Spleen (tissue), 11 donors: ENCODE measurements around the gene ERBIN. TPM values are rescaled to one million over a fixed set of nuclear protein-coding genes. Genes with fewer than 3 reads are reported as not detected.

Experiments
- DNase-seq: peaks from one replicate; pipeline ENCODE4 v3.0.0-alpha.2; 2020
- H3K27ac ChIP-seq, 8 donors: fragments of 200-600 bp; sonication (generic) in 7 of 8; 1 replicate in 4 of 8; 2 replicates in 4 of 8; pipeline versions ENCODE4 v1.5.0 to v1.8.0; 2016 to 2021; ENCODE audit warnings: inconsistent platforms in 4 of 8, mild to moderate bottlenecking in 4 of 8, moderate library complexity in 1 of 8
- H3K27me3 ChIP-seq, 7 donors: fragments of 200-600 bp; sonication (generic) in 6 of 7; replicated peaks in 1 of 7; 1 replicate in 4 of 7; 2 replicates in 3 of 7; pipeline versions ENCODE4 v1.5.0 to v1.8.0; 2016 to 2021; ENCODE audit warnings: inconsistent platforms in 3 of 7, mild to moderate bottlenecking in 1 of 7
- H3K36me3 ChIP-seq, 6 donors: fragments of 200-600 bp; sonication (generic) in 5 of 6; 1 replicate in 4 of 6; 2 replicates in 2 of 6; pipeline versions ENCODE4 v1.5.0 to v1.8.0; 2016 to 2021; ENCODE audit warnings: inconsistent platforms in 2 of 6
- H3K4me1 ChIP-seq, 6 donors: fragments of 200-600 bp; sonication (generic) in 5 of 6; 1 replicate in 3 of 6; 2 replicates in 3 of 6; pipeline versions ENCODE4 v1.5.0 to v1.8.0; 2016 to 2021; ENCODE audit warnings: inconsistent platforms in 3 of 6
- H3K4me3 ChIP-seq, 8 donors: fragments of 200-600 bp; sonication (generic) in 7 of 8; 1 replicate in 4 of 8; 2 replicates in 4 of 8; pipeline versions ENCODE4 v1.5.0 to v1.8.0; 2016 to 2021; ENCODE audit warnings: inconsistent platforms in 4 of 8, mild to moderate bottlenecking in 4 of 8, moderate library complexity in 2 of 8
- H3K9me3 ChIP-seq, 8 donors: fragments of 200-600 bp; sonication (generic) in 7 of 8; 1 replicate in 4 of 8; 2 replicates in 4 of 8; pipeline versions ENCODE4 v1.5.0 to v1.8.0; 2016 to 2021; ENCODE audit warnings: inconsistent platforms in 4 of 8
- POLR2A ChIP-seq, 3 donors: fragments of 450-650 bp; IDR thresholded peaks; one replicate each; pipeline ENCODE4 v1.5.1; 2017; ENCODE audit warnings: antibody characterized with exemption in 3 of 3, mild to moderate bottlenecking in 1 of 3
- POLR2AphosphoS5 ChIP-seq, 3 donors: sonication (generic); formaldehyde crosslinking; IDR thresholded peaks; one replicate each; pipeline ENCODE4 v1.5.1; 2017; ENCODE audit warnings: antibody characterized with exemption in 3 of 3
- WGBS, 5 donors: extraction: QIAGEN DNeasy Blood & Tissue Kit in 3 of 5; methylation state at CpG; one replicate each; pipeline versions ENCODE4 v1.1.5 to v1.1.7; 2013 to 2018; 5-methylcytosine and 5-hydroxymethylcytosine counted together
- intact Hi-C: fragments of 100-400 bp; cut with DNase I; formaldehyde crosslinking; loops from one replicate; pipeline ENCODE4 v1.15.0; 2023; ENCODE audit warnings: low total_unique reads
- polyA plus RNA-seq, 3 donors: library from polyadenylated mRNA; stranded (reverse); fragments of 200-250 nt; gene quantifications; one replicate each; pipeline ENCODE4 v1.2.1, GENCODE V29; 2013
- total RNA-seq, 7 donors: library from RNA; depleted of rRNA in 3 of 7; stranded (reverse); fragments of >200 nt in 3 of 7; fragmentation: NEBNext Ultra II Directional in 4 of 7; extraction: Animal tissue kit (Norgen Biotek cat#: 25700) in 4 of 7; gene quantifications; one replicate each; pipeline versions ENCODE4 v1.1.0 to v1.2.1, GENCODE V29; 2016 to 2021
- TF ChIP-seq, protein P1 (sequence below), 11 experiments: fragments of 200-600 bp in 7 of 11; fragments of 450-650 bp in 4 of 11; sonication (generic) in 4 of 11; IDR thresholded peaks in 8 of 11; conservative IDR thresholded peaks in 3 of 11; 1 replicate in 7 of 11; 2 replicates in 4 of 11; pipeline versions ENCODE4 v1.4.0 to v1.8.0; 2016 to 2021; ENCODE audit warnings: antibody characterized with exemption in 11 of 11, inconsistent platforms in 4 of 11, mild to moderate bottlenecking in 1 of 11
- donor health status: healthy with polysubstance abuse.
- donor health status: DM: no; HTN: no; CAD: no; lungs with moderate emphysema.
- donor health status: DM: no; HTN: no; CAD: no.
- donor health status: Bipolar disorder and iron deficiency.
- donor health status: healthy.
- donor health status: DM: no; HTN: no; CAD: no.
- donor health status: DM: yes; HTN: yes; CAD: no.

ERBIN gene
- total and polyA plus RNA-seq, 10 donors = 19.6 to 112 (median 93.1) TPM

DNA sequence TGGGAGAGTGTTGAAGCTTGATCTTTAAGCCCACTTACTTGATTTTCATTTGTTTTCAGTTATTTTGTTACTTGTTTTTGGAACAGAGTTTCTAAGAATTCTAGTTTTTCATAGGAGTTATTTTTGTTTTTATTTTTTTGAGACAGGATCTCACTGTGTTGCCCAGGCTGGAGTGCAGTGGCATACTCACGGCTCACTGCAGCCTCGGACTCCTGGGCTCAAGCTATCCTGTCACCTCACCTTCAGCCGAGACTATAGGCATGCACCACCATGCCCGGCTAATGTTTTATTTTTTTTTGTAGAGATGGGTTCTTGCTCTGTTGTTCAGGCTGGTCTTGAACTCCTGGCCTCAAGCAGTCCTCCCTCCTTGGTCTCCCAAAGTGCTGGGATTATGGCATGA lies 6.3 kb downstream of the ERBIN start:
- intact Hi-C loops = no loop called here
- no peak for DNase-seq

DNA sequence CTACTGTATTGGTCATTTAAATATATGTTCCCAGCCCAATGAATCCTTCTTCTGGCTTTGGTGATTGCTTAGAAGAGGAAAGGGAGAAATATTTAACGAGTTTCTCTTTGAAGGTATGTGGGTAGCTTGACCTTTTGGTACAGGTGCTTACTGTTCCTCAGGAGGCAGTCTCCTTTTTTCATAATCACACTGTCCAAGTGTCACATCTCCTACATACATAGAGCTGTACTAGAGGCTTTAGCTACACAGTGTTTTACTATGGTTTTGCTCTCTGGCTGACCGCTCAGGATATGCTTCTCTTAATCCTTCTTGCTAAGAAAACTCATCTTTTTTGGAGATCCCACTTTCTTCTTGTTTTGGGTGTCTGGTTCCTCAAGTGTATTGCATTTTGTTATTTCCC lies 6.9 kb downstream of the ERBIN start:
- intact Hi-C loops = no loop called here
- no peaks in the 10 kb centered on the region for H3K9me3 ChIP-seq
- peaks cover 0 to 17% (median 3%) of the 10 kb centered on the region in 6 donors for H3K36me3 ChIP-seq
- 71 to 94% (median 77%) methylated on average over 2 of the region's 2 CpGs for WGBS, 5 donors
- peaks cover 34 to 99% (median 85%) of the 10 kb centered on the region in 6 donors for H3K4me1 ChIP-seq
- TF ChIP-seq, protein P1, sequence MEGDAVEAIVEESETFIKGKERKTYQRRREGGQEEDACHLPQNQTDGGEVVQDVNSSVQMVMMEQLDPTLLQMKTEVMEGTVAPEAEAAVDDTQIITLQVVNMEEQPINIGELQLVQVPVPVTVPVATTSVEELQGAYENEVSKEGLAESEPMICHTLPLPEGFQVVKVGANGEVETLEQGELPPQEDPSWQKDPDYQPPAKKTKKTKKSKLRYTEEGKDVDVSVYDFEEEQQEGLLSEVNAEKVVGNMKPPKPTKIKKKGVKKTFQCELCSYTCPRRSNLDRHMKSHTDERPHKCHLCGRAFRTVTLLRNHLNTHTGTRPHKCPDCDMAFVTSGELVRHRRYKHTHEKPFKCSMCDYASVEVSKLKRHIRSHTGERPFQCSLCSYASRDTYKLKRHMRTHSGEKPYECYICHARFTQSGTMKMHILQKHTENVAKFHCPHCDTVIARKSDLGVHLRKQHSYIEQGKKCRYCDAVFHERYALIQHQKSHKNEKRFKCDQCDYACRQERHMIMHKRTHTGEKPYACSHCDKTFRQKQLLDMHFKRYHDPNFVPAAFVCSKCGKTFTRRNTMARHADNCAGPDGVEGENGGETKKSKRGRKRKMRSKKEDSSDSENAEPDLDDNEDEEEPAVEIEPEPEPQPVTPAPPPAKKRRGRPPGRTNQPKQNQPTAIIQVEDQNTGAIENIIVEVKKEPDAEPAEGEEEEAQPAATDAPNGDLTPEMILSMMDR (IDR thresholded peaks at IDR 0.05 in 8 of 11, conservative IDR thresholded peaks at IDR 0.05 in 3 of 11) = no peak
- TF ChIP-seq POLR2AphosphoS5 (IDR thresholded peaks at IDR 0.05) (no peak), POLR2A (IDR thresholded peaks at IDR 0.05) (no peak)
- H3K4me3 ChIP-seq = no peak overlapping the region
- no peak for DNase-seq
- no peaks in the 10 kb centered on the region for H3K27me3 ChIP-seq
- H3K27ac ChIP-seq = no peak overlapping the region

More for the DNA sequence above, 6.3 kb downstream of the ERBIN start:
- WGBS, 5 donors = 90 to 97% (median 93%) methylated on average over 4 of the region's 4 CpGs
- no peak for TF ChIP-seq POLR2AphosphoS5 (IDR thresholded peaks at IDR 0.05)
- TF ChIP-seq POLR2A (IDR thresholded peaks at IDR 0.05) = no peak
- TF ChIP-seq, protein P1 (IDR thresholded peaks at IDR 0.05 in 8 of 11, conservative IDR thresholded peaks at IDR 0.05 in 3 of 11) = no peak
- Histone ChIP-seq H3K9me3 (no peaks in the 10 kb centered on the region), H3K27ac (no peak overlapping the region), H3K4me3 (no peak overlapping the region), H3K27me3 (no peaks in the 10 kb centered on the region), H3K36me3 (peaks cover 0 to 17% (median 3%) of the 10 kb centered on the region in 6 donors), H3K4me1 (peaks cover 35 to 99% (median 86%) of the 10 kb centered on the region in 6 donors)

DNA sequence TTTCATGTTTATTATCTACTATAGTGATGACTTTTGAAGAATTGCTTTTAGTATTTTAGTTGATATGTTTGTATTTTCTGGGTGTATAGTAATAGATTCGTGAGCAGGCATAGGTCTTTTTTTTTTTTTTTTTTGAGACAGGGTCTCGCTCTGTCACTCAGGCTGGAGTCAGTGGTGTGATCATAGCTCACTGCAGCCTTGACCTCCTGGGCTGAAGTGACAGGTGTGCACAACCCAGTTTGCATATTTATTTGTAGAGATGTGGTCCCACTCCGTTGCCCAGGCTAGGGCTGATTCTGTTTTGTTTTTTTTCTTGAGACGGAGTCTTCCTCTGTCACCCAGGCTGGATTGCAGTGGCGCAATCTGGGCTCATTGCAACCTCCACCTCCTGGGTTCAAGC lies 11.9 kb downstream of the ERBIN start:
- H3K27me3 ChIP-seq = no peaks in the 10 kb centered on the region
- no peaks in the 10 kb centered on the region for H3K9me3 ChIP-seq
- TF ChIP-seq POLR2A (IDR thresholded peaks at IDR 0.05) = no peak
- TF ChIP-seq, protein P1 (IDR thresholded peaks at IDR 0.05 in 8 of 11, conservative IDR thresholded peaks at IDR 0.05 in 3 of 11) = no peak
- TF ChIP-seq POLR2AphosphoS5 (IDR thresholded peaks at IDR 0.05) = no peak
- H3K27ac ChIP-seq = peak overlapping the region in 1 of 8 donors; percentile 42
- intact Hi-C loops = no loop called here
- DNase-seq = no peak
- 69 to 83% (median 74%) methylated on average over 5 of the region's 5 CpGs for WGBS, 5 donors
- H3K4me1 ChIP-seq = peaks cover 6 to 70% (median 51%) of the 10 kb centered on the region in 6 donors
- peaks cover 0 to 3% (median 0%) of the 10 kb centered on the region in 6 donors for H3K36me3 ChIP-seq
- peak overlapping the region in 1 of 8 donors; percentile 11 for H3K4me3 ChIP-seq

DNA sequence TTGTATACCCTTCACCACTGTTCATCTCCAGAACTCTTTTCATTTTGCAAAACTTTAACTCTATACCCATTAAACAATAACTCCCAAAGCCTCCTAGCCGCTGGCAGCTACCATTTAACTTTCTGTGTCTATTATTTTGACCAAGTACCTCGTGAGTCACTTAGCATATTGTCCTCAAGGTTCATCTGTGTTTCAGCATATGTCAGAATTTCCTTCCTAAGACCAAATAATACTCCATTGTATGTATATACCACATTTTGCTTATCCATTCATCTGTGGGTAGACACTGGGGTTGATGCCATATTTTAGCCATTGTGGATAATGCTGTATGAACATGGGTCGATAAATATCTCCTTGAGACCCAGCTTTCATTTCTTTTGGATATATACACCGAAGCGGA lies 17.4 kb downstream of the ERBIN start:
- TF ChIP-seq, protein P1 (IDR thresholded peaks at IDR 0.05 in 8 of 11, conservative IDR thresholded peaks at IDR 0.05 in 3 of 11) = no peak
- TF ChIP-seq POLR2AphosphoS5 (IDR thresholded peaks at IDR 0.05) (no peak), POLR2A (IDR thresholded peaks at IDR 0.05) (no peak)
- intact Hi-C loops = no loop called here
- no peak for DNase-seq
- peaks cover 0 to 48% (median 8%) of the 10 kb centered on the region in 6 donors for H3K4me1 ChIP-seq
- no peaks in the 10 kb centered on the region for H3K9me3 ChIP-seq
- H3K27me3 ChIP-seq = no peaks in the 10 kb centered on the region
- peaks cover 0 to 10% (median 0%) of the 10 kb centered on the region in 6 donors for H3K36me3 ChIP-seq
- 95 to 97% (median 96%) methylated on average over 5 of the region's 5 CpGs for WGBS, 5 donors
- no peak overlapping the region for H3K4me3 ChIP-seq
- no peak overlapping the region for H3K27ac ChIP-seq
